GM19452 (cell line): ENCODE measurements around the gene HBA1.
A peak's percentile ranks its signal among the peaks of the same experiment; 100 is the strongest.
"Not testable (repeated sequence)": the region's sequence is repeated elsewhere in the genome, so short reads cannot be mapped to it uniquely, and the experiment has no call there.

Experiments used
- ATAC-seq: cut with Tn5 transposase; IDR thresholded peaks from one replicate; pipeline ENCODE4 v1.9.1; 2021; ENCODE audit not compliant: unreplicated experiment

Gene HBA1

DNA sequence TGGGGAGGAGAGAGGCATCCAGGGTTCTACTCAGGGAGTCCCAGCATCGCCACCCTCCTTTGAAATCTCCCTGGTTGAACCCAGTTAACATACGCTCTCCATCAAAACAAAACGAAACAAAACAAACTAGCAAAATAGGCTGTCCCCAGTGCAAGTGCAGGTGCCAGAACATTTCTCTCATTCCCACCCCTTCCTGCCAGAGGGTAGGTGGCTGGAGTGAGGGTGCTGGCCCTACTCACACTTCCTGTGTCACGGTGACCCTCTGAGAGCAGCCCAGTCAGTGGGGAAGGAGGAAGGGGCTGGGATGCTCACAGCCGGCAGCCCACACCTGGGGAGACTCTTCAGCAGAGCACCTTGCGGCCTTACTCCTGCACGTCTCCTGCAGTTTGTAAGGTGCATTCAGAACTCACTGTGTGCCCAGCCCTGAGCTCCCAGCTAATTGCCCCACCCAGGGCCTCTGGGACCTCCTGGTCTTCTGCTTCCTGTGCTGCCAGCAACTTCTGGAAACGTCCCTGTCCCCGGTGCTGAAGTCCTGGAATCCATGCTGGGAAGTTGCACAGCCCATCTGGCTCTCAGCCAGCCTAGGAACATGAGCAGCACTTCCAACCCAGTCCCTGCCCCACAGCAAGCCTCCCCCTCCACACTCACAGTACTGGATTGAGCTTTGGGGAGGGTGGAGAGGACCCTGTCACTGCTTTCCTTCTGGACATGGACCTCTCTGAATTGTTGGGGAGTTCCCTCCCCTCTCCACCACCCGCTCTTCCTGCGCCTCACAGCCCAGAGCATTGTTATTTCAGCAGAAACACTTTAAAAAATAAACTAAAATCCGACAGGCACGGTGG lies 2.3 kb upstream of the HBA1 start:
- not testable (repeated sequence) for ATAC-seq

DNA sequence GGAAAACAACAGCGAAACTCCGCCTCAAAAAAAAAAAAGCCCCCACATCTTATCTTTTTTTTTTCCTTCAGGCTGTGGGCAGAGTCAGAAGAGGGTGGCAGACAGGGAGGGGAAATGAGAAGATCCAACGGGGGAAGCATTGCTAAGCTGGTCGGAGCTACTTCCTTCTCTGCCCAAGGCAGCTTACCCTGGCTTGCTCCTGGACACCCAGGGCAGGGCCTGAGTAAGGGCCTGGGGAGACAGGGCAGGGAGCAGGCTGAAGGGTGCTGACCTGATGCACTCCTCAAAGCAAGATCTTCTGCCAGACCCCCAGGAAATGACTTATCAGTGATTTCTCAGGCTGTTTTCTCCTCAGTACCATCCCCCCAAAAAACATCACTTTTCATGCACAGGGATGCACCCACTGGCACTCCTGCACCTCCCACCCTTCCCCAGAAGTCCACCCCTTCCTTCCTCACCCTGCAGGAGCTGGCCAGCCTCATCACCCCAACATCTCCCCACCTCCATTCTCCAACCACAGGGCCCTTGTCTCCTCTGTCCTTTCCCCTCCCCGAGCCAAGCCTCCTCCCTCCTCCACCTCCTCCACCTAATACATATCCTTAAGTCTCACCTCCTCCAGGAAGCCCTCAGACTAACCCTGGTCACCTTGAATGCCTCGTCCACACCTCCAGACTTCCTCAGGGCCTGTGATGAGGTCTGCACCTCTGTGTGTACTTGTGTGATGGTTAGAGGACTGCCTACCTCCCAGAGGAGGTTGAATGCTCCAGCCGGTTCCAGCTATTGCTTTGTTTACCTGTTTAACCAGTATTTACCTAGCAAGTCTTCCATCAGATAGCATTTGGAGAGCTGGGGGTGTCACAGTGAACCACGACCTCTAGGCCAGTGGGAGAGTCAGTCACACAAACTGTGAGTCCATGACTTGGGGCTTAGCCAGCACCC lies 1.2 kb upstream of the HBA1 start:
- no peak for ATAC-seq

DNA sequence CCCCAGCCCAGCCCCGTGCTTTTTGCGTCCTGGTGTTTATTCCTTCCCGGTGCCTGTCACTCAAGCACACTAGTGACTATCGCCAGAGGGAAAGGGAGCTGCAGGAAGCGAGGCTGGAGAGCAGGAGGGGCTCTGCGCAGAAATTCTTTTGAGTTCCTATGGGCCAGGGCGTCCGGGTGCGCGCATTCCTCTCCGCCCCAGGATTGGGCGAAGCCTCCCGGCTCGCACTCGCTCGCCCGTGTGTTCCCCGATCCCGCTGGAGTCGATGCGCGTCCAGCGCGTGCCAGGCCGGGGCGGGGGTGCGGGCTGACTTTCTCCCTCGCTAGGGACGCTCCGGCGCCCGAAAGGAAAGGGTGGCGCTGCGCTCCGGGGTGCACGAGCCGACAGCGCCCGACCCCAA lies 474 bp upstream of the HBA1 start:
- not testable (repeated sequence) for ATAC-seq

DNA sequence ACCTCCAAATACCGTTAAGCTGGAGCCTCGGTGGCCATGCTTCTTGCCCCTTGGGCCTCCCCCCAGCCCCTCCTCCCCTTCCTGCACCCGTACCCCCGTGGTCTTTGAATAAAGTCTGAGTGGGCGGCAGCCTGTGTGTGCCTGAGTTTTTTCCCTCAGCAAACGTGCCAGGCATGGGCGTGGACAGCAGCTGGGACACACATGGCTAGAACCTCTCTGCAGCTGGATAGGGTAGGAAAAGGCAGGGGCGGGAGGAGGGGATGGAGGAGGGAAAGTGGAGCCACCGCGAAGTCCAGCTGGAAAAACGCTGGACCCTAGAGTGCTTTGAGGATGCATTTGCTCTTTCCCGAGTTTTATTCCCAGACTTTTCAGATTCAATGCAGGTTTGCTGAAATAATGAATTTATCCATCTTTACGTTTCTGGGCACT lies 928 bp downstream of the HBA1 start:
- no peak for ATAC-seq

DNA sequence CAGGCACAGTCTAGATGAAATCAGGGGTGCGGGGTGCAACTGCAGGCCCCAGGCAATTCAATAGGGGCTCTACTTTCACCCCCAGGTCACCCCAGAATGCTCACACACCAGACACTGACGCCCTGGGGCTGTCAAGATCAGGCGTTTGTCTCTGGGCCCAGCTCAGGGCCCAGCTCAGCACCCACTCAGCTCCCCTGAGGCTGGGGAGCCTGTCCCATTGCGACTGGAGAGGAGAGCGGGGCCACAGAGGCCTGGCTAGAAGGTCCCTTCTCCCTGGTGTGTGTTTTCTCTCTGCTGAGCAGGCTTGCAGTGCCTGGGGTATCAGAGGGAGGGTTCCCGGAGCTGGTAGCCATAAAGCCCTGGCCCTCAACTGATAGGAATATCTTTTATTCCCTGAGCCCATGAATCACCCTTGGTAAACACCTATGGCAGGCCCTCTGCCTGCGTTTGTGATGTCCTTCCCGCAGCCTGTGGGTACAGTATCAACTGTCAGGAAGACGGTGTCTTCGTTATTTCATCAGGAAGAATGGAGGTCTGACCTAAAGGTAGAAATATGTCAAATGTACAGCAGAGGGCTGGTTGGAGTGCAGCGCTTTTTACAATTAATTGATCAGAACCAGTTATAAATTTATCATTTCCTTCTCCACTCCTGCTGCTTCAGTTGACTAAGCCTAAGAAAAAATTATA lies 1.6 kb downstream of the HBA1 start:
- no peak for ATAC-seq

DNA sequence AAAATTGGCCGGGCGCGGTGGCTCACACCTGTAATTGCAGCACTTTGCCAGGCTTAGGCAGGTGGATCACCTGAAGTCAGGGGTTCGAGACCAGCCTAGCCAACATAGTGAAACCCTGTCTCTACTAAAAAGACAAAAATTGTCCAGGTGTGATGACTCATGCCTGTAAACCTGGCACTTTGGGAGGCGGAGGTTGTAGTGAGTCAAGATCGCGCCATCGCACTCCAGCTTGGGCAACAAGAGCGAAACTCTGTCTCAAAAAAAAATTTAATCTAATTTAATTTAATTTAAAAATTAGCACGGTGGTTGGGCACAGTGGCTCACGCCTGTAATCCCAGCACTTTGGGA lies 2.2 kb downstream of the HBA1 start:
- no peak for ATAC-seq

DNA sequence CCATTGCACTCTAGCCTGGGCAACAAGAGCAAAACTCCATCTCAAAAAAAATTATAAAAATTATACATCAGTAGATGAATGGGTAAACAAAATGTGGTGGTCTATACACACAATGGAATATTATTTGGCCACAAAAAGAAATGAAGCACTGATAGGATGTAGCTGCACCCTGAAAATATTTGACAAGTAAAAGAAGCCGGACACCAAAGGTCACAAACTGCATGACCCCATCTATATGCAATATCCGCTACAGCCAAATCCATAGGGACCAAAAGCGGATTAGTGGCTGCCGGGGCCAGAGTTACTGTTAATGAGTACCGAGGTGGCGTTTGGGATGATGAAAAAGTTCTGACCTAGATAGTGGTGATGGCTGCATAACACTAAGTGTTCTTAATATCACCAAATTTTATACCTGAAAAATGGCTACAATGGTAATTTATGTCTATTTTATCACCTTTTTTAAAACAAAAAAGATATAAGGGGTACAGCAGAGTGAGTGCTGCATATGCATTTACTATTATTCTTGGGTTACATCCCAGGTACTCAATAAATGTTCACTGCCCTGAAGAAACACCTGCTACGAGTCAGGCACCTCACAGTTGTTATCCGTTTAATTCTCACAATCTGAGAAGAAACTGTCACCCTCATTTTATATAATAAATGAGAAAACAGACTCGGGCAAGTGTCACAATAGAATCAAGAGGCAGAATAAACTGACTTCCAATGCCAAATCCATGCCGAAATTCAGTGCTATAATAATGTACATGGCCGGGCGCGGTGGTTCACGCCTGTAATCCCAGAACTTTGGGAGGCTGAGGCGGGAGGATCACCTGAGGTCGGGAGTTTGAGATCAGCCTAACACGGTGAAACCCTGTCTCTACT lies 3.0 kb downstream of the HBA1 start:
- ATAC-seq = no peak

DNA sequence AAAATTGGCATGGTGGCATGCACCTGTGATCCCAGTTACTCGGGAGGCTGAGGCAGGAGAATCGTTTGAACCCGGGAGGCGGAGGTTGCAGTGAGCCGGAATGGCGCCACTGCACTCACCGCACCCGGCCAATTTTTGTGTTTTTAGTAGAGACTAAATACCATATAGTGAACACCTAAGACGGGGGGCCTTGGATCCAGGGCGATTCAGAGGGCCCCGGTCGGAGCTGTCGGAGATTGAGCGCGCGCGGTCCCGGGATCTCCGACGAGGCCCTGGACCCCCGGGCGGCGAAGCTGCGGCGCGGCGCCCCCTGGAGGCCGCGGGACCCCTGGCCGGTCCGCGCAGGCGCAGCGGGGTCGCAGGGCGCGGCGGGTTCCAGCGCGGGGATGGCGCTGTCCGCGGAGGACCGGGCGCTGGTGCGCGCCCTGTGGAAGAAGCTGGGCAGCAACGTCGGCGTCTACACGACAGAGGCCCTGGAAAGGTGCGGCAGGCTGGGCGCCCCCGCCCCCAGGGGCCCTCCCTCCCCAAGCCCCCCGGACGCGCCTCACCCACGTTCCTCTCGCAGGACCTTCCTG lies 3.7 kb downstream of the HBA1 start, which contains the start of gene HBQ1:
HBQ1 (plus strand) TSS at position 359 of the 575 bp plus-strand sequence; CDS start at position 387, 28 bp downstream.
- ATAC-seq = no peak

DNA sequence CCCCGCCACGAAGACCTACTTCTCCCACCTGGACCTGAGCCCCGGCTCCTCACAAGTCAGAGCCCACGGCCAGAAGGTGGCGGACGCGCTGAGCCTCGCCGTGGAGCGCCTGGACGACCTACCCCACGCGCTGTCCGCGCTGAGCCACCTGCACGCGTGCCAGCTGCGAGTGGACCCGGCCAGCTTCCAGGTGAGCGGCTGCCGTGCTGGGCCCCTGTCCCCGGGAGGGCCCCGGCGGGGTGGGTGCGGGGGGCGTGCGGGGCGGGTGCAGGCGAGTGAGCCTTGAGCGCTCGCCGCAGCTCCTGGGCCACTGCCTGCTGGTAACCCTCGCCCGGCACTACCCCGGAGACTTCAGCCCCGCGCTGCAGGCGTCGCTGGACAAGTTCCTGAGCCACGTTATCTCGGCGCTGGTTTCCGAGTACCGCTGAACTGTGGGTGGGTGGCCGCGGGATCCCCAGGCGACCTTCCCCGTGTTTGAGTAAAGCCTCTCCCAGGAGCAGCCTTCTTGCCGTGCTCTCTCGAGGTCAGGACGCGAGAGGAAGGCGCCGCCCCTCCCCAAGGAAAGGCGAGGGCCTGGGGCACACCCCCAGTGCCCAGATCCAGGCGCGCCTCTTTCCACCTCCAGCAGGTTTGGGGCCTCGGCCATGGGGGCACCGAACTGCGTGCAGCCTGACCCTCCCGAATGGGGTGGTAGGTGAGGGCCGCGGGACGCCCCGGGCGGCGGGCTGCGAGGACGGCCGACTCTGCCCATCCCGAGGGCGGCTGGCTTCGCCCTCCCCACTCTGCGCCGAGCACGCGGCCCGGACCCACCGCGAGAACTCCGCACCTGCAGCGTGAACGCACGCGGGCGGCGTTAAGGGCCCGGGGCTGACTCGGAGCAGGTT lies 4.4 kb downstream of the HBA1 start:
- no peak for ATAC-seq

DNA sequence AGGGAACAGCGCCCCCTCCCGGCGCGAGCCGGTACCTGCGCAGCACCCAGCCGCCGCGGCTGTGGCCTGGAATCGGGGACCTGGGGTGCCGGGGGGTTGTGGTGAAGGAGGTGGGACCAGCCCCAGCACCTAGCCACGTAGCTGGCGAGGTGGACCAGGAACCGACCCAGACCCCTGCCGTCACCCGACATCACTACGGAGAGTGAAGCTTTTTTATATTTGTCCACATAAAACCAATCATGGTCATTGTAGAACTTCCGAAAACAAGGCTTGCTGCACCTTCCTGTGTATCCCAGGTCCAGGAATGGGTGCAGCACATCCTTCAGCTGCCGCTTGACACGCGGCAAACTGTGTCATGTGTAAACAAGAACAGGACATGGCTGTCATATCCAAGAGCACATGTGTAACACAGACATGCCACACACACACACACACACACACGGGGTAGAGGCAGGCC lies 5.1 kb downstream of the HBA1 start:
- ATAC-seq = peak; percentile 64

DNA sequence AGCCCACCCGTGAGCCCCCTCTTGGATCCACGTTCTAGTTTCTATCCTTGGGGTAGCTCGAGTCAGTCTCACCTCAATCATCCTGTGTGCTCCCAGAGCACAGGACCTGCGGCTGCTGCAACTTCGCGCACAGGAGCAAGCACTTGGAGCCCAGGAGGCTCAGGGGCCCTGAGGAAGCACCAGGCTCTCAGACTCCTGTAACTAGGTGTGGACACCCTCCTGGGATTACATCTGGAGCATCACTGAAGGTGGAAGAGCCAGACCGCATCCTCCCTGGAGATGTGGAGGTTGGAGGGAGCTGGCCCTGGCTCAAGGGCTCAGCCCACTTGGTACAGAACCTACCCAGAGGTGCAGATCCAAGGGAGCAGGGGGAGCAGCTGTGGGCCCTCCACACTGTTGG lies 6.5 kb downstream of the HBA1 start:
- no peak for ATAC-seq

DNA sequence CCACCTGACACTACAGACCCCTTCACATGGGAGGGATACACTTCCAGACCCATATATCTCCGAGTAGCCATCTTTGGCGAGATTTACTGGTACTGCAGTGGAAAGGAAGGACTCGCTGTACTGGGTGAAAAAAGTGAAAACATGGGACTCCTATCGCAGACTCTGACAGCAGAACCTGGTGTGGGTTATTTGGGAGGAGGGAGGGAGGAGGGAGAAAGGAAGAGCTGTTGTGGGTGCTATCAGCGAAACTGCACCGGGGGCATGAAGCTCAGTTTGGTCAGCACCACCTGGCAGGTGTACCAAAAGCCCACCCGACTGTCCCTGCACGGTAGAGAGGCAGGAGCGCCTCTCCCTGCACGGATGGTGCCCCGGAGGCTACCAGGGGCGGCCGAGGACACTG lies 8.7 kb downstream of the HBA1 start:
- no peak for ATAC-seq

DNA sequence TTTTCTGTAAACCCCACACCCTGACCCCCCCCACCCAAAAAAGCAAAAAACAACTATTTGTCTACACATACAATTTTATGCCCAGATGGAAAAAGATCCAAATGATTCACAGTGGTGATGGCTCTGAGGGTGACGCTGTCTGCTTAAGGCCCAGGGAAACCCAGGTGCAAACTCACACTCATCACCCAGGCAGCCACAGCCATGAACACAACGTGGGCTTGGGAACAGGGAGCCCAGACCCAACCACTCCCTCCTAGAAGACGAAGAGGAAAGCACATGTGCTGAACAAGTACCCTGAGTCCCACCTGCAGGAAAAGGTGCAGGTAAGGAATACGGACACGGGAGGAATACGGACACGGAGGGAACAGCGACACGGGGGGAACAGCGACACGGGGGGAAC lies 9.2 kb downstream of the HBA1 start:
- no peak for ATAC-seq

DNA sequence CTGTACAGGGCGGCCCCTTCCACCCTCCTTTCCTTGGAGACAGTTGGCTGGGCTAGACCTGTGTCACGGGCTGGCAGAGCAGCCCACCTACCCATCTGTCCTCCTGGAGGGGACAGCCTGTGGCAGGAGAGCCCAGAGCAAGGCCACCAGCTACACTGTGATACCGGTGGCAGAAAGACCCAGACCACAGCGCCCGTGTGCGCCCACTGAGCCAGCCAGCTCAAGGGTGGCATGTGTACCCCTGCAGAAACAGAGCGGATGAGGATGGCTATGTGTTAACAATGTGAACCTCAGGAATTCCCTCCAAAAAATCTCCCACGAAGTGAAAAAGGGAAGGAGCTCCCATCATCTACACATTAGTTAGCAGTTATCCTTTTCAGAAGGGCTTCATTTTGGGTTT lies 10.8 kb downstream of the HBA1 start:
- ATAC-seq = no peak

DNA sequence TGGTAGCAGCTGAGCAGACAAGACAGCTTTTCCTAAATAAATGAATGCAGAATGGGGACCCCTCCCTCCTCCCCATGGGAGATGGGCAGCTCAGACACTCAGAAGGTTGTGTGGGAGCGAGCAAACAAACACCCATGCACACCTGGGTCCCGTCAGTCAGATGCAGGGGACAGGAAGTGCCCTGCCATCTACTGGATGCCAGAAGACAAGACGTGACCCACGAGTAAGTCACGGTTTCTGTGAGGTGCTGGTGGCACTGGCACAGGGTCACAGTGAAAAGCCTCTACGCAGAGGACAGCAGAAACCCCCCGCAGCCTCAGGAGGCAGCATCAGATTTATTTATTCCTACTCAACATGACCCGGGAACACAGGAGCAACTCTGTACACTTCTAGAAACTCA lies 12.2 kb downstream of the HBA1 start:
- ATAC-seq = no peak

DNA sequence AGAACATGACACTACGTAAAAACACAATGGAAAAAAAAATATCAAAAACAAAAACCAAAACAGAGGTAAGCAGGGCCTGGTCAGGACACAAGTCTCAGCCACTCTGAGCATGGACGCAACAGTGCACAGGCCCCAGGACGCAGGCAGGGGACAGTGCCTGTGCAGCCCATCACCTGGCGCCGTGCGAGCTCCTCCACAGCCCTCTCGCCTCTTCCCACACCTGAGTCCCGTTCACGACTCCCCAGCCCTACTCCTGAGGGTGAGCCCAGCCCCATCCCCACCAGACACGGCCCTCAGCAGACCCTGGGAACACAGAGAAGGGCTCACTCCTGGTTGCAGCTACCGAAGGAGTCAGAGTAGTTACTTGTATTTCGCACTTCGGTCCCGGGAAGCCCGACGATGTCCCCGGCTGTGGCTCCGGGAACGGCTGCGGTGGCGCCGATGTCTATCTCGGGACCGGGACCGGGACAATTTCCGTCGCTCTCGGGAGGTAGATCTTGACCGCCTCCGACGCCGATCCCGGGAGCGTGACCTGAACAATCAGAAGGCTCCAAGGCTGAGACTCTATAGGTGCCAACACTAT lies 13.2 kb downstream of the HBA1 start:
- no peak for ATAC-seq

DNA sequence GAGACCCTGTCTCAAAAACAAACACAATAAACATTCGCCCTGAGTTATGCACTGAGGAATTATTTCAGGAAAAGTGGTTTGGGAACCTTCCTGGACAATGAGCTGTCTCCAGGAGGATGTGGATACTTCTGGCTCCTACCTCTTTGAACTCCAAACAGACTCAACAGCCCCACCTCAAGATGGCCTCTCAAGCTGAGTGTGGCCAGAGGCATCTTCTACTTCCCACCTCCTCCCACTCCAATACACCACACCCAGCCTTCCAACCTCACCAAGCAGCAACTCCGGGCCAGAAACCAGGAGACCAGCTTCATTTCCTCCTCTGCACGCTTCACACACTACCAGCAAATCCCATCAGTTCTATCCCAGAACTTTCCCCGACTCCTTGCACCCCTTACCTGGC lies 15.4 kb downstream of the HBA1 start:
- no peak for ATAC-seq

DNA sequence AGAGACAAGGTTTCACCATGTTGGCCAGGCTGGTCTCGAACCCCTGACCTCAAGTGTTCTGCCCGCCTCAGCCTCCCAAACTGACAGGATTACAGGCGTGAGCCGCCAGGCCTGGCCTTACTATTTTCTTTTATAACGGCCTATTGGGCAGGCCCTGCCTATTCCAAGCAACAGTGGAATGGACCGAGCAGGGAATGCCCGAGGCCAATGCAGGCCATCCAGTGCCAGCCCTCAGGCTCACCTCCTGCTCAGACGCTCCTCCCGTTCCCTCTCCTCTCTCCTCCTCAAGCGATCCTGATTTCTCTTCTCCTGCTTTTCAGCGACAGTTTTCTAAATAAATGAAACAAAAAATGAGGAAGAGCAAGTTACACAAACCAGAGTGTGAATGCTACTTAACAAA lies 16.2 kb downstream of the HBA1 start:
- no peak for ATAC-seq

DNA sequence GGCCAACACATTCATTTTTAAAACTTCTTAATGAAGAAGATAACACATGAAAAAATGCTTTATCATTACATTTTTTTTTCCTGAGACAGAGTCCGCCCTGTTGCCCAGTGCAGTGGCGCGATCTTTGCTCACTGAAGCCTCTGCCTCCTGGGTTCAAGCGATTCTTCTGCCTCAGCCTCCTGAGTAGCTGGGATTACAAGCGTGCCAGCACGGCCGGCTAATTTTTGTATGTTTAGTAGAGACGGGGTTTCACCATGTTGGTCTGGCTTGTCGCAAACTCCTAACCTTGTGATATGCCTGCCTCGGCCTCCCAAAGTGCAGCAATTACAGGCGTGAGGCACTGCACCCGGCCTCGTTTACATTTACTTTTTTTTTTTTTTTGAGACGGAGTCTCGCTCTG lies 17.0 kb downstream of the HBA1 start:
- no peak for ATAC-seq
